HG03558 (cell line): ENCODE measurements around the gene PSMG3.
"Not testable (repeated sequence)": the region's sequence is repeated elsewhere in the genome, so short reads cannot be mapped to it uniquely, and the experiment has no call there.

Experiments used
- ATAC-seq: cut with Tn5 transposase; IDR thresholded peaks from one replicate; pipeline ENCODE4 v1.9.1; 2021; ENCODE audit warnings: moderate number of reproducible peaks; ENCODE audit not compliant: unreplicated experiment; ENCODE audit errors: extremely low read depth

PSMG3 gene

GRCh38 chr7:1519322-1519922 lies 50.4 kb downstream of the PSMG3 start:
- not testable (repeated sequence) for ATAC-seq
